ENCODE results near the gene PIP5K1C.
"Not testable (repeated sequence)": the region's sequence is repeated elsewhere in the genome, so short reads cannot be mapped to it uniquely, and the experiment has no call there.

Gene PIP5K1C

DNA sequence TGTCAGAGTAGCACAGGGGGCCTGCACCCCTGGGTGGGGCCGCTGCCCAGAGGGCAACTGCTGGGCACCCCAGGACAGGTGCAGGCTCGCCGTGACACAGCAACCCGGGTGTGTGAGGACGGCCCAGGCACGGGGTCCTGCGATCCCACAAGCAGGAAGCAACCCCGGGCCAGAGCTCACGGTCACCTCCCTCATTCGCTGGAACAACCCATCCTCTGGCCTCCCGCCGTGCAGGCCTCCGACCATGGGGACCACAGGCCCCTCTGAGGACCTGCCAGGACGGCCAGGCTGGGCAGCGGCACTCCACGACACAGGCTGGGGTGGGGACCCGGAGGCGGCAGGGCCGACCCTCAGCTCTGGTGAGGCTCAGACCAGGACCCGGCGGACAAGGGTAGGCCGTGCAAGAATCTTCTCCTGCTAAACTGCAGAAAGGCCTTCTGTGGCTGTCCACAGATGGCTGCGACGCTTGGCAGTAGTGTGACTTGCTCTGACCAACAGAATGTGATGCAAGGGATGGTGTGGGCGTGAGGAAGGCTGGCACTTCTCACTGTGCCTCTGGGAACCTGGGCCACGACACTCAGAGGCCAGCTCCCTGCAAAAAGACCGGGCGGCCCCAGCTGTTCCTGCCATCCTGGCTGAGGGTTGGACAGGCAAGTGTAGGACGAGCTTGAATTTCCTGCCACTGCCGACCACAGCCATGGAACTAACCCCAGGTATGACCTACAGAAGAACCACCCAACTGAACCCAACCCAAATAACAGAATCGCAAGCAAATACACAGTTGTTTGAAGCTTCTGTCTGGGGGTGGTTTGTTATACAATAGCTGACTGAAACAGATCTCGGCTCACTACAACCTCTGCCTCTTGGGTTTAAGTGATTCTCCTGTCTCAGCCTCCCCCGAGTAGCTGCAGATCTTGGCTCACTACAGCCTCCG, 26.5 kb downstream of the PIP5K1C start:
- DNase-seq: no peak

DNA sequence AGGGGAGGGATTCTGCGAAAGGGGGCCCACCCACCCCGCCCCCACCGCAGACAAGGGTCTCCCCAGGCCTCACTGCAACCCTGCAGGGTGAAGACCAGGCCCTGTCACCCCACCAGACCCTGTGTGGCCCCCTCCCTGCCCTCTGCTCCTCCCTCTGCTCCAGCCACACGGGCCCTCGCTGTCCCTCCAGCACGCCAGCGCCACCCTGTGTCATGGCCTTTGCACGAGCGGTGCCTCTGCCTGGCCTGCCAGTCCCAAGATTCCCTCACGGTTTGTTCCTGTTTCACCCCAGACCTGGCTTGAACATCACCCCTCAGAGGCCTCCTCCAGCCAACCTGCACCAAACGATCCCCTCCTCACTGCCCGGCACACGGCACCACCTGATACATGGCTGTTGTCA, 27.3 kb downstream of the PIP5K1C start:
- DNase-seq: no peak

- DNase-seq: no peak
Measured at GRCh38 chr19:3672575-3672948, 27.7 kb downstream of the PIP5K1C start.

- no peak for DNase-seq
Measured at GRCh38 chr19:3671680-3672574, 28.3 kb downstream of the PIP5K1C start.

- DNase-seq: no peak
Measured at GRCh38 chr19:3670796-3671679, 29.2 kb downstream of the PIP5K1C start.

- DNase-seq: no peak
Measured at GRCh38 chr19:3669947-3670795, 30.1 kb downstream of the PIP5K1C start.

- DNase-seq: no peak
Measured at GRCh38 chr19:3669082-3669946, 31.0 kb downstream of the PIP5K1C start.

GRCh38 chr19:3668331-3669081, 31.8 kb downstream of the PIP5K1C start:
- no peak for DNase-seq

DNA sequence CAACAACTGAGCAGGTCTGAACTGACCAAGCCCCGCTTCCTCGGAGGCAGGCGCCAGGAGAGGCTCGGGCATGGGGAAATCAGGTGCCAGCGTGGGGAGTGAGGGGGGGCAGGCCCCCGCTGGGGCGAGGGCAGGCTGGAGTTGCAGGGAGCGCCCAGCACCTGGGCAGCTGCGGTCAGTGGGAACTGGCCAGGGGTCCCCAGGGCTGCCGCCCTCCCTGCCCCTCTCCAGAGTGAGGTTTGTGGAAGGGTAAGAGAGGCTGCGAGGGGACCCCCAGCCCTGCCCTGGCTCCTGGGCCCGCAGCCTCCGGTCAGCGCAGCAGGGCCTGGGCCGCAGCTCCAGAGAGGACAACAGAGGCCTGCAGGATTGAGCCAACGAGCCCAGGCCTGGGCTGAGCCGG, 32.5 kb downstream of the PIP5K1C start:
- no peak for DNase-seq

- DNase-seq: no peak
Measured at GRCh38 chr19:3667037-3667638, 33.1 kb downstream of the PIP5K1C start.

GRCh38 chr19:3666545-3666856, 33.8 kb downstream of the PIP5K1C start:
- DNase-seq: not testable (repeated sequence)

GRCh38 chr19:3665681-3666544, 34.4 kb downstream of the PIP5K1C start:
- no peak for DNase-seq

DNA sequence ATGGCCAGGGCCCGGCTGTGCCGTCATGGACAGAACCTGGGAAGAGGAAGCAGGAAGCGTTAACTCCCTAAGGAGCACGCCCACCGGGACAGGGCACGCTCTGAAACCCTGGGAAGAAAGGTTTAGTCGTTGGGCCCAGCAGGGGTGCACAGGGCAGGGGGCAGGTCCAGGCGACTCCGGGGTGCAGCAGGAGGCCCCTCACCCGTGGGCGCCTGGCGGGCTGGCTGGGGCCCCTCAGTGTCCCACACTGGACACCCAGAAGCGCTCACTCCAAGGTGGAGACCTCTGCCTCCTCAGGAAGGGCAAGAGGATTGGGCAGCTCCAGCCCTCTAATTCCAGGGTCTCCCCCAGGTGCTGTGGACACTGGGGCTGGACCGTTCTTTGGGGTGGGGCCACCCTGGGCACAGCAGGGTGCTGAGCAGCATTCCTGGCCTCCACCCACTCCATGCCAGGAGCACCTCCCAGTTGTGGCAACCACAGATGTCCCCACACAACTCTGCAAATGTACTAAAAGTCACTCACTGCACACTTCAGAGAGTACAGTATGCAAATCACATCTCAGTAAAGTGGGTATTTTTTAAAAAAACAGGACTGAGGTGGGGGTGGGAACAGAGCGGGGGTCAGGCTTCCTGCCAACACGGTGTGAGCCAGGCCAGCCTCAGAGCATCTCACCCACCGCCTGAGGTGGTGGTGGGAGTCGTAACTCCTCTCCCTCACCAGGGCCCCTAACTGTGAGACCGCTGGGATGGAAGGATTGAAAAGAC, 35.2 kb downstream of the PIP5K1C start:
- DNase-seq: no peak

- no peak for DNase-seq
Measured at GRCh38 chr19:3663838-3664237, 36.4 kb downstream of the PIP5K1C start.

- DNase-seq: no peak
Measured at GRCh38 chr19:3661284-3662238, 38.7 kb downstream of the PIP5K1C start.

GRCh38 chr19:3660493-3661219, 39.6 kb downstream of the PIP5K1C start:
- DNase-seq: no peak

Measured in NCI-H1105 (cell line).